IMR-90 (cell line): ENCODE results near the gene PARD6G. TPM values are rescaled to one million over a fixed set of nuclear protein-coding genes. Genes with fewer than 3 reads are reported as not detected.

ENCODE experiments used
- ATAC-seq: fragments of 200-7000 bp; cut with Tn5 transposase; 2 replicates; pipeline ENCODE4 v1.9.1; 2020; ENCODE audit warnings: low read depth, mild to moderate bottlenecking, moderate library complexity
- BruUV-seq: library from RNA; stranded (reverse); fragments of 400-500 nt; replicated peaks from 2 replicates; lab custom pipeline; 2021; lab: Mats Ljungman, UMichigan
- CTCF ChIA-PET: fragments of 300-600 bp; formaldehyde crosslinking; extraction: SDS; loops from one replicate; lab custom pipeline; 2021; ENCODE audit warnings: antibody characterized with exemption; lab: Yijun Ruan, JAX
- POLR2A ChIA-PET: fragments of 300-600 bp; sonication (Branson Sonifier 250); formaldehyde crosslinking; loops from one replicate; lab custom pipeline; 2022; ENCODE audit warnings: antibody characterized with exemption; ENCODE audit not compliant: unreplicated experiment; lab: Charles Lee
- DNase-seq: peaks from one replicate; pipeline ENCODE4 v3.0.0; 2013
- H2AFZ ChIP-seq: replicated peaks from 2 replicates; pipeline ENCODE3; 2013; ENCODE audit warnings: low read length, mild to moderate bottlenecking; ENCODE audit not compliant: poor library complexity
- H2AK5ac ChIP-seq: 2 replicates; pipeline ENCODE4 v1.6.1; 2013; ENCODE audit warnings: low read depth, low read length, inconsistent platforms
- H2AK9ac ChIP-seq: replicated peaks from 2 replicates; pipeline ENCODE3; 2013; ENCODE audit warnings: mild to moderate bottlenecking, low read depth, low read length, moderate library complexity; ENCODE audit not compliant: poor library complexity
- H2BK120ac ChIP-seq: 2 replicates; pipeline ENCODE4 v1.6.1; 2013; ENCODE audit warnings: low read depth, low read length, inconsistent platforms
- H2BK15ac ChIP-seq: 3 replicates; pipeline ENCODE4 v1.6.1; 2013; ENCODE audit warnings: low read depth, low read length, inconsistent platforms
- H2BK20ac ChIP-seq: 2 replicates; pipeline ENCODE4 v1.6.1; 2013; ENCODE audit warnings: low read depth, mild to moderate bottlenecking, inconsistent platforms, low read length, moderate library complexity
- H2BK5ac ChIP-seq: 2 replicates; pipeline ENCODE4 v1.6.1; 2013; ENCODE audit warnings: mild to moderate bottlenecking, low read depth, low read length, inconsistent platforms; ENCODE audit not compliant: poor library complexity, severe bottlenecking
- H3K14ac ChIP-seq: replicated peaks from 2 replicates; pipeline ENCODE4 v1.6.1; 2013; ENCODE audit warnings: low read depth, low read length, inconsistent platforms
- H3K18ac ChIP-seq: 2 replicates; pipeline ENCODE4 v1.6.1; 2013; ENCODE audit warnings: low read depth, low read length, control low read depth
- H3K23ac ChIP-seq: 2 replicates; pipeline ENCODE4 v1.6.1; 2013; ENCODE audit warnings: low read depth, low read length, inconsistent platforms
- H3K27ac ChIP-seq: 2 replicates; pipeline ENCODE4 v1.5.1; 2013; ENCODE audit warnings: mild to moderate bottlenecking, control low read depth, low read length; ENCODE audit not compliant: insufficient read depth
- H3K27me3 ChIP-seq: 2 replicates; pipeline ENCODE4 v1.6.1; 2013; ENCODE audit warnings: low read length; ENCODE audit not compliant: control insufficient read depth, insufficient read depth
- H3K36me3 ChIP-seq: 2 replicates; pipeline ENCODE4 v1.6.1; 2013; ENCODE audit warnings: low read length, mixed read lengths; ENCODE audit not compliant: control insufficient read depth, insufficient read depth
- H3K4ac ChIP-seq: 2 replicates; pipeline ENCODE4 v1.6.1; 2013; ENCODE audit warnings: low read depth, low read length, inconsistent platforms
- H3K4me1 ChIP-seq: 2 replicates; pipeline ENCODE4 v1.6.1; 2013; ENCODE audit warnings: low read length, mixed read lengths; ENCODE audit not compliant: control insufficient read depth, insufficient read depth
- H3K4me2 ChIP-seq: 2 replicates; pipeline ENCODE4 v1.6.1; 2013; ENCODE audit warnings: low read depth, mild to moderate bottlenecking, control low read depth, low read length, moderate library complexity
- H3K4me3 ChIP-seq: 2 replicates; pipeline ENCODE4 v1.5.1; 2013; ENCODE audit warnings: low read depth, mild to moderate bottlenecking, control low read depth, low read length, moderate library complexity; ENCODE audit not compliant: insufficient read depth
- H3K56ac ChIP-seq: 2 replicates; pipeline ENCODE4 v1.6.1; 2013; ENCODE audit warnings: low read length, inconsistent platforms; ENCODE audit not compliant: insufficient read depth; ENCODE audit errors: extremely low read depth
- H3K79me1 ChIP-seq, 2 experiments: 2 replicates each; pipeline ENCODE4 v1.6.1; 2013; ENCODE audit warnings: low read length in 2 of 2, inconsistent platforms in 1 of 2, low read depth in 1 of 2
- H3K9ac ChIP-seq: 2 replicates; pipeline ENCODE4 v1.6.1; 2013; ENCODE audit warnings: low read depth, low read length, control low read depth
- H3K9me1 ChIP-seq: 2 replicates; pipeline ENCODE4 v1.6.1; 2013; ENCODE audit warnings: low read length, inconsistent platforms; ENCODE audit not compliant: insufficient read depth
- H3K9me3 ChIP-seq: 2 replicates; pipeline ENCODE4 v1.6.1; 2013; ENCODE audit warnings: low read length; ENCODE audit not compliant: control insufficient read depth, insufficient read depth
- H4K20me1 ChIP-seq: 2 replicates; pipeline ENCODE4 v1.6.1; 2013; ENCODE audit warnings: low read length, inconsistent platforms; ENCODE audit not compliant: insufficient read depth
- H4K5ac ChIP-seq: 2 replicates; pipeline ENCODE4 v1.6.1; 2013; ENCODE audit warnings: mild to moderate bottlenecking, low read depth, low read length, control low read depth
- H4K8ac ChIP-seq, 2 experiments: 2 replicates each; pipeline ENCODE4 v1.6.1; 2013; ENCODE audit warnings: low read depth in 2 of 2, low read length in 2 of 2, control low read depth in 1 of 2, inconsistent platforms in 1 of 2
- H4K91ac ChIP-seq: 2 replicates; pipeline ENCODE4 v1.6.1; 2013; ENCODE audit warnings: low read depth, low read length, inconsistent platforms; ENCODE audit not compliant: insufficient read depth
- CHD1 ChIP-seq: IDR thresholded peaks from 2 replicates; pipeline ENCODE4 v1.6.1; 2012; ENCODE audit warnings: low read depth, low read length, improper control_type of control experiment
- MAFK ChIP-seq: IDR thresholded peaks from 2 replicates; pipeline ENCODE4 v1.6.1; 2012; ENCODE audit warnings: low read depth, low read length, improper control_type of control experiment
- MAZ ChIP-seq: IDR thresholded peaks from 2 replicates; pipeline ENCODE4 v1.6.1; 2012; ENCODE audit warnings: low read depth, mild to moderate bottlenecking, low read length, improper control_type of control experiment, moderate library complexity, borderline replicate concordance
- MXI1 ChIP-seq: IDR thresholded peaks from 2 replicates; pipeline ENCODE4 v1.6.1; 2012; ENCODE audit warnings: low read depth, mild to moderate bottlenecking, low read length, moderate library complexity, borderline replicate concordance
- RCOR1 ChIP-seq: IDR thresholded peaks from 2 replicates; pipeline ENCODE4 v1.6.1; 2012; ENCODE audit warnings: mild to moderate bottlenecking, low read length, improper control_type of control experiment; ENCODE audit not compliant: insufficient replicate concordance
- WGBS, 2 experiments: methylation state at CpG; one replicate each; pipeline versions ENCODE4 v1.1.5 to v1.1.7; 2013; ENCODE audit warnings: missing lambda C conversion rate in 2 of 2; ENCODE audit not compliant: insufficient read length in 1 of 2; ENCODE audit errors: extremely low coverage in 2 of 2; 5-methylcytosine and 5-hydroxymethylcytosine counted together
- dilution Hi-C: fragments of 300-500 bp; cut with HindIII; formaldehyde crosslinking; loops from one replicate; pipeline ENCODE4 v1.14.3; 2018; ENCODE audit warnings: low sequenced_read_pairs; ENCODE audit not compliant: unreplicated experiment
- in situ Hi-C: fragments of 300-500 bp; cut with MboI; formaldehyde crosslinking; loops from 3 replicates; pipeline ENCODE4 v1.14.3; 2019; ENCODE audit warnings: low sequenced_read_pairs, inconsistent platforms, mixed read lengths
- intact Hi-C: fragments of 100-400 bp; cut with micrococcal nuclease; formaldehyde crosslinking; loops from 2 replicates; pipeline ENCODE4 v1.10.0; 2022
- polyA plus RNA-seq, 3 experiments: library from polyadenylated mRNA; depleted of rRNA; stranded (reverse); fragments of >200 nt; gene quantifications; 2 replicates each; pipeline ENCODE4 v1.2.3, GENCODE V29; 2012; ENCODE audit warnings: low replicate concordance in 1 of 3
- total RNA-seq: library from RNA; depleted of rRNA; stranded (reverse); fragments of >200 nt; gene quantifications from 2 replicates; pipeline ENCODE4 v1.2.3, GENCODE V29; 2012

PARD6G gene
- total and polyA plus RNA-seq, 2 of the 4 experiments (the other 2 are of a cell fraction): 2.5 to 4.6 TPM

- no peak for DNase-seq
- no peak overlapping the region for H2AFZ ChIP-seq
- BruUV-seq: no TSS peak
- H3K4me3 ChIP-seq: no peak overlapping the region
- POLR2A ChIA-PET: no interaction called here
- no peak overlapping the region for H2BK120ac ChIP-seq
- no peak for ATAC-seq
- peaks cover 47 to 68% of the 10 kb centered on the region in 2 experiments for H3K79me1 ChIP-seq
- dilution Hi-C loops: no loop called here
- H3K27me3 ChIP-seq: no peaks in the 10 kb centered on the region
- peak overlapping the region; percentile 81; the same call in 1 of the 2 replicates for H3K14ac ChIP-seq
- peak overlapping the region; percentile 61; the same call in 1 of the 2 replicates for H4K91ac ChIP-seq
- intact Hi-C loops: loop anchor here (5.0 kb wide), 1 partner anchor 145 kb away; the partner anchor contains the start of gene TXNL4A
- H2BK5ac ChIP-seq: peak overlapping the region; percentile 58
- no CpG with 5 or more reads among the region's 3 CpGs for WGBS, 2 experiments
- H4K5ac ChIP-seq: peak overlapping the region; percentile 84
- in situ Hi-C loops: no loop called here
- no peaks in the 10 kb centered on the region for H3K9me3 ChIP-seq
- H4K8ac ChIP-seq: peak overlapping the region in 1 of 2 experiments; percentile 69; a peak in 2 of 4 replicates
- H3K56ac ChIP-seq: no peak overlapping the region
- CTCF ChIA-PET: no interaction called here
- no peak overlapping the region; the same call in 1 of the 2 replicates for H3K23ac ChIP-seq
- peaks cover 2% of the 10 kb centered on the region; the same call in 1 of the 2 replicates for H3K4me1 ChIP-seq
- H2AK9ac ChIP-seq: no peak overlapping the region
- peaks cover 9% of the 10 kb centered on the region for H4K20me1 ChIP-seq
- no peak for TF ChIP-seq MAZ
- no peak for TF ChIP-seq MAFK
- no peak for TF ChIP-seq RCOR1
- no peak for TF ChIP-seq MXI1
- TF ChIP-seq CHD1: no peak
- peaks cover 12% of the 10 kb centered on the region; the same call in 1 of the 2 replicates for H3K9me1 ChIP-seq
- no peak overlapping the region for H3K9ac ChIP-seq
- peak overlapping the region; percentile 86; the same call in 1 of the 2 replicates for H3K18ac ChIP-seq
- no peak overlapping the region for H3K4ac ChIP-seq
- no peak overlapping the region for H2AK5ac ChIP-seq
- H3K36me3 ChIP-seq: peaks cover 28% of the 10 kb centered on the region
- no peak overlapping the region for H2BK15ac ChIP-seq
- peak overlapping the region; percentile 17; the same call in 1 of the 2 replicates for H3K4me2 ChIP-seq
- H2BK20ac ChIP-seq: no peak overlapping the region
- peak overlapping the region; percentile 66; the same call in 1 of the 2 replicates for H3K27ac ChIP-seq
Observed at GRCh38 chr18:80132180-80132812, 115.0 kb downstream of the PARD6G start.
